B cell (primary cell): ENCODE data around the gene IRF1. TPM values are rescaled to one million over a fixed set of nuclear protein-coding genes. Genes with fewer than 3 reads are reported as not detected.
"Not testable (repeated sequence)": the region's sequence is repeated elsewhere in the genome, so short reads cannot be mapped to it uniquely, and the experiment has no call there.

Source experiments
- ATAC-seq: fragments of 200-7000 bp; cut with Tn5 transposase; one replicate; pipeline ENCODE4 v1.10.0; 2021; ENCODE audit warnings: low read depth, mild to moderate bottlenecking, moderate number of reproducible peaks, moderate library complexity
- CTCF ChIA-PET: fragments of 350-600 bp; sonication (Branson Sonifier 250); formaldehyde crosslinking; loops from one replicate; lab custom pipeline; 2021; ENCODE audit warnings: antibody characterized with exemption, inconsistent platforms; lab: Charles Lee
- POLR2A ChIA-PET: fragments of 350-600 bp; sonication (Branson Sonifier 250); formaldehyde crosslinking; loops from one replicate; lab custom pipeline; 2021; ENCODE audit warnings: antibody characterized with exemption; lab: Charles Lee
- DNase-seq: peaks from one replicate; pipeline ENCODE4 v3.0.0; 2013
- H2AFZ ChIP-seq: 2 replicates; pipeline ENCODE4 v1.6.1; 2012; ENCODE audit warnings: mild to moderate bottlenecking, low read depth, low read length; ENCODE audit not compliant: insufficient read depth, poor library complexity, severe bottlenecking
- H3K27ac ChIP-seq, 2 donors: 1 replicate in 1 of 2; 2 replicates in 1 of 2; pipeline ENCODE4 v1.5.1; 2012 to 2013; ENCODE audit warnings: low read length in 2 of 2, mild to moderate bottlenecking in 2 of 2, moderate library complexity in 1 of 2
- H3K27me3 ChIP-seq, 4 experiments: fragments of 200-600 bp in 1 of 4; sonication (generic) in 1 of 4; replicated peaks in 1 of 4; 1 replicate in 2 of 4; 2 replicates in 2 of 4; pipeline versions ENCODE4 v1.6.1 to v1.7.0; 2013 to 2016; ENCODE audit warnings: low read length in 3 of 4, mild to moderate bottlenecking in 2 of 4, mixed read lengths in 1 of 4, moderate library complexity in 1 of 4; ENCODE audit not compliant: insufficient read depth in 4 of 4, control insufficient read depth in 3 of 4; ENCODE audit errors: control extremely low read depth in 1 of 4
- H3K36me3 ChIP-seq, 2 experiments: replicated peaks in 1 of 2; 1 replicate in 1 of 2; 2 replicates in 1 of 2; pipeline versions ENCODE4 v1.6.1 to v1.7.1; 2013; ENCODE audit warnings: low read length in 1 of 2; ENCODE audit not compliant: insufficient read depth in 2 of 2, control insufficient read depth in 1 of 2; ENCODE audit errors: control extremely low read depth in 1 of 2, extremely low read depth in 1 of 2
- H3K4me1 ChIP-seq, 2 donors: fragments of 200-600 bp in 1 of 2; sonication (generic) in 1 of 2; 1 replicate in 1 of 2; 2 replicates in 1 of 2; pipeline versions ENCODE4 v1.5.1 to v1.6.1; 2013 to 2017; ENCODE audit warnings: low read length in 2 of 2; ENCODE audit not compliant: control insufficient read depth in 2 of 2, insufficient read depth in 2 of 2
- H3K4me2 ChIP-seq: replicated peaks from 2 replicates; pipeline ENCODE3; 2012; ENCODE audit warnings: mild to moderate bottlenecking, low read depth, low read length; ENCODE audit not compliant: poor library complexity, severe bottlenecking
- H3K4me3 ChIP-seq, 5 experiments: fragments of 200-600 bp in 1 of 5; sonication (generic) in 1 of 5; 1 replicate in 3 of 5; 2 replicates in 2 of 5; pipeline versions ENCODE4 v1.5.1 to v1.7.0; 2011 to 2016; ENCODE audit warnings: low read length in 4 of 5, mild to moderate bottlenecking in 4 of 5, low read depth in 2 of 5, control low read depth in 1 of 5, moderate library complexity in 1 of 5; ENCODE audit not compliant: insufficient read depth in 1 of 5; ENCODE audit errors: control extremely low read depth in 1 of 5, extremely low read depth in 1 of 5
- H3K79me2 ChIP-seq: fragments of 200-600 bp; sonication (generic); one replicate; pipeline ENCODE4 v1.6.0; 2016; ENCODE audit warnings: low read length; ENCODE audit not compliant: control insufficient read depth, insufficient read depth
- H3K9ac ChIP-seq: fragments of 200-600 bp; sonication (generic); 2 replicates; pipeline ENCODE4 v1.6.1; 2017; ENCODE audit warnings: mild to moderate bottlenecking, low read length, moderate library complexity
- H3K9me3 ChIP-seq, 3 donors: one replicate each; pipeline versions ENCODE4 v1.6.1 to v1.7.1; 2013; ENCODE audit warnings: low read length in 2 of 3; ENCODE audit not compliant: control insufficient read depth in 2 of 3, insufficient read depth in 1 of 3; ENCODE audit errors: control extremely low read depth in 1 of 3
- H4K20me1 ChIP-seq: 2 replicates; pipeline ENCODE4 v1.6.0; 2012; ENCODE audit warnings: mild to moderate bottlenecking, low read length; ENCODE audit not compliant: insufficient read depth, control insufficient read depth, poor library complexity, severe bottlenecking
- H3K27ac Mint-ChIP-seq: one replicate; pipeline ENCODE4 v1.8.0; 2021; ENCODE audit warnings: mixed read lengths
- H3K27me3 Mint-ChIP-seq: one replicate; pipeline ENCODE4 v1.8.0; 2021; ENCODE audit warnings: mixed read lengths
- H3K4me1 Mint-ChIP-seq: one replicate; pipeline ENCODE4 v1.8.0; 2021; ENCODE audit warnings: mixed read lengths
- H3K4me3 Mint-ChIP-seq: one replicate; pipeline ENCODE4 v1.8.0; 2021; ENCODE audit warnings: mixed read lengths
- H3K9me3 Mint-ChIP-seq: one replicate; pipeline ENCODE4 v1.8.0; 2022; ENCODE audit warnings: mixed read lengths; ENCODE audit not compliant: insufficient read depth
- CTCF ChIP-seq: fragments of 200-600 bp; IDR thresholded peaks from one replicate; pipeline ENCODE4 v1.8.0; 2022; ENCODE audit warnings: antibody characterized with exemption, mild to moderate bottlenecking
- EZH2 ChIP-seq: IDR thresholded peaks from 2 replicates; pipeline ENCODE4 v1.6.1; 2012; ENCODE audit warnings: borderline replicate concordance, low read depth, mild to moderate bottlenecking, moderate library complexity, low read length; ENCODE audit not compliant: insufficient read depth, poor library complexity, severe bottlenecking
- WGBS: methylation state at CpG from one replicate; pipeline ENCODE4 v1.1.5; 2013; ENCODE audit warnings: missing lambda C conversion rate; ENCODE audit not compliant: insufficient coverage; 5-methylcytosine and 5-hydroxymethylcytosine counted together
- intact Hi-C: fragments of 100-400 bp; cut with micrococcal nuclease; formaldehyde crosslinking; loops from one replicate; pipeline ENCODE4 v1.10.0; 2022
- polyA plus RNA-seq: library from polyadenylated mRNA; depleted of rRNA; stranded (reverse); fragments of >200 nt; gene quantifications from 2 replicates; pipeline ENCODE4 v1.2.3, GENCODE V29; 2012
- total RNA-seq, 2 donors: library from RNA; stranded (reverse); fragments of 120-200 nt in 1 of 2; gene quantifications; 1 replicate in 1 of 2; 2 replicates in 1 of 2; pipeline versions ENCODE4 v1.2.3 to v1.2.4, GENCODE V29; 2013 to 2022

IRF1 gene
- total and polyA plus RNA-seq, 2 donors (not counting 1 experiment from before 2014, with no cell fraction given): 173 to 306 TPM

DNA sequence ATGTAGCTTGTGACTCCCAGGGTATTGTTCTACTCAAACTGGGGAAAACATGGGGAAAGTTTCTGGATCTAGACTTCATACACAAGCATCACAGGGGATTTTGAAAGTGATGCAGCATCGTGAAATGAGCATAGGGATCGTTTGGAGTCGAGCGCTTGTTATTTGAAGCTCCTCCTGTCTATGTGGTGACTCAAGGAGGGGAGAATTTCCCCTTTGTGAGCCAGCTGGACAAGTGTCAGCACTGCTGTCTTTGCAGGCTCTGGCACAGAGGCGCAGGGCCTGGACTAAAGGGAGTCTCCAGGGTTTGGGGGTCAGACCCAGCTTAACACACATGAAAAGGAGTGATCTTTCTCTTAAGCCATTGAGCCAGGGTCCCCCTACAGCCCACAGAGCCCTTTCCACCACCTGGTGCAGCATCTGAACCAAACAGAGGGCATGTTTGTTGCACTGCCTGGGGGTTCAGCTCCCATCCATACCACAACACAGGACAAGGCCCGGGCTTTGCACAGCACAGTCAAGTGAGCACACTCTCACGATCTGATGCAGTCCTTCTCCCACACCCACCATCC, 51.0 kb downstream of the IRF1 start:
- H3K4me1 Mint-ChIP-seq: peaks cover 67% of the 10 kb centered on the region
- no peaks in the 10 kb centered on the region for H3K27me3 ChIP-seq
- no peaks in the 10 kb centered on the region for H3K9me3 ChIP-seq
- DNase-seq: no peak
- H3K4me3 Mint-ChIP-seq: no peak overlapping the region
- H2AFZ ChIP-seq: no peak overlapping the region
- H3K4me3 ChIP-seq: no peak overlapping the region
- no peak for ATAC-seq
- no peaks in the 10 kb centered on the region for H3K27me3 Mint-ChIP-seq
- H3K27ac ChIP-seq: no peak overlapping the region
- no peaks in the 10 kb centered on the region for H3K9me3 Mint-ChIP-seq
- H3K4me2 ChIP-seq: no peak overlapping the region
- H4K20me1 ChIP-seq: peaks cover 70% of the 10 kb centered on the region
- intact Hi-C loops: no loop called here
- peaks cover 22 to 52% of the 10 kb centered on the region in 2 donors for H3K4me1 ChIP-seq
- CTCF ChIA-PET: interaction anchor here (1.0 to 5.6 kb wide), 3 partner anchors 13 to 19 kb away, joined by 3 to 43 read pairs (median 15); no protein-coding TSS in a partner anchor
- no peak overlapping the region for H3K27ac Mint-ChIP-seq
- H3K36me3 ChIP-seq: peaks cover 2 to 36% of the 10 kb centered on the region in 2 experiments
- POLR2A ChIA-PET: interaction anchor here (1.3 kb wide), 2 partner anchors 11 to 16 kb away, joined by 3 to 4 read pairs; no protein-coding TSS in a partner anchor
- peaks cover 98% of the 10 kb centered on the region for H3K79me2 ChIP-seq
- TF ChIP-seq CTCF (no peak), EZH2 (no peak)
- WGBS: 69% methylated on average over 5 of the region's 7 CpGs
- H3K9ac ChIP-seq: no peak overlapping the region

DNA sequence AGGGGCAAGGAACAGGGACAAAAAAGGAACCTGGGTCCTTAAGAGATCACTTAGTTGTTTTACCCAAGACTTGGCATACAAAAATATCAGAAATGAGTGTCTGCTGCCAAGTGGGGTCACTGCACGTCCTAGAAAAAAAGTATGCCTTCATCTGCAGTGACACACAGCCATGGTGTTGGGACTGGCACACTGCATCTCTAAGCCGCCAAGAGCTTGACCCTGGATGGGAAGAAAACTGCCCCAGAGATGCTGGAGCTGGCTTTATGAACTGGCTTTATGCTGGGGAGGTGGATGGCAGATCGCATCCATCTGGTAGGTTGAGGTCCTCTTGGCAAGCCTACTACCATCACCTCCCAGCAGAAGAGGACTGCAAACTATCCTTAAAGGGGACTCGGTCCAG, 51.7 kb downstream of the IRF1 start:
- POLR2A ChIA-PET: interaction anchor here (1.0 to 1.3 kb wide), 2 partner anchors 17 to 29 kb away, joined by 3 to 4 read pairs; no protein-coding TSS in a partner anchor
- Histone ChIP-seq H3K36me3 (peaks cover 2 to 32% of the 10 kb centered on the region in 2 experiments), H3K27me3 (no peaks in the 10 kb centered on the region), H3K79me2 (peaks cover 98% of the 10 kb centered on the region), H3K9ac (no peak overlapping the region), H3K27ac (peak overlapping the region in 1 of 2 donors; percentile 44), H2AFZ (no peak overlapping the region), H4K20me1 (peaks cover 69% of the 10 kb centered on the region), H3K4me3 (no peak overlapping the region), H3K4me1 (peaks cover 22 to 48% of the 10 kb centered on the region in 2 donors), H3K4me2 (no peak overlapping the region), H3K9me3 (no peaks in the 10 kb centered on the region)
- 97% methylated on average over 4 of the region's 4 CpGs for WGBS
- TF ChIP-seq EZH2 (no peak), CTCF (no peak)
- ATAC-seq: no peak
- no peak overlapping the region for H3K4me3 Mint-ChIP-seq
- no peak for DNase-seq
- no peaks in the 10 kb centered on the region for H3K9me3 Mint-ChIP-seq
- intact Hi-C loops: no loop called here
- CTCF ChIA-PET: interaction anchor here (0.8 to 5.6 kb wide), 8 partner anchors 8 to 63 kb away, joined by 3 to 43 read pairs (median 4); no protein-coding TSS in a partner anchor
- H3K4me1 Mint-ChIP-seq: peaks cover 67% of the 10 kb centered on the region
- H3K27me3 Mint-ChIP-seq: no peaks in the 10 kb centered on the region
- H3K27ac Mint-ChIP-seq: peak overlapping the region; percentile 10

- H3K9ac ChIP-seq, ATAC-seq, intact Hi-C loops, H3K9me3 ChIP-seq, H3K27me3 ChIP-seq, DNase-seq, H3K9me3 Mint-ChIP-seq, H3K27me3 Mint-ChIP-seq, H3K4me3 ChIP-seq, H3K4me3 Mint-ChIP-seq, H2AFZ ChIP-seq: not testable (repeated sequence)
- Histone ChIP-seq H3K27ac (peak overlapping the region in 1 of 2 donors; percentile 65), H3K36me3 (peaks cover 2 to 27% of the 10 kb centered on the region in 2 experiments), H3K4me2 (peak overlapping the region; percentile 54), H3K4me1 (peaks cover 22 to 44% of the 10 kb centered on the region in 2 donors), H4K20me1 (peaks cover 64% of the 10 kb centered on the region), H3K79me2 (peaks cover 98% of the 10 kb centered on the region)
- H3K4me1 Mint-ChIP-seq: peaks cover 65% of the 10 kb centered on the region
- ChIA-PET CTCF (interaction anchor here (0.5 to 5.6 kb wide), 14 partner anchors 9 to 64 kb away, joined by 3 to 43 read pairs (median 4); no protein-coding TSS in a partner anchor), POLR2A (interaction anchor here (0.7 to 1.7 kb wide), 5 partner anchors 11 to 52 kb away, joined by 3 to 7 read pairs (median 4); partner anchors contain the start of gene IRF1)
- peak overlapping the region; percentile 83 for H3K27ac Mint-ChIP-seq
- WGBS: no CpG with 5 or more reads among the region's 3 CpGs
These were observed 52.3 kb downstream of the IRF1 start for GRCh38 chr5:132438267-132438645.
